Lower leg skin (tissue), 4 donors: ENCODE measurements around the gene USP49. TPM values are rescaled to one million over a fixed set of nuclear protein-coding genes. Genes with fewer than 3 reads are reported as not detected.

Experiments
- DNase-seq, 2 donors: peaks; one replicate each; pipeline ENCODE4 v3.0.0-alpha.2; 2019; ENCODE audit warnings: low spot score in 2 of 2
- H3K4me3 ChIP-seq: fragments of 200-600 bp; sonication (generic); 2 replicates; pipeline ENCODE4 v1.5.1; 2017; ENCODE audit warnings: mild to moderate bottlenecking, low read depth; ENCODE audit not compliant: poor library complexity, severe bottlenecking
- CTCF ChIP-seq, 3 donors: fragments of 450-650 bp; IDR thresholded peaks; one replicate each; pipeline ENCODE4 v1.5.1; 2016; ENCODE audit warnings: antibody characterized with exemption in 3 of 3, mild to moderate bottlenecking in 3 of 3, moderate library complexity in 2 of 3
- POLR2A ChIP-seq, 2 donors: fragments of 450-650 bp; IDR thresholded peaks; one replicate each; pipeline ENCODE4 v1.6.1; 2016 to 2017; ENCODE audit warnings: antibody characterized with exemption in 2 of 2, mild to moderate bottlenecking in 1 of 2, moderate library complexity in 1 of 2
- WGBS, 2 donors: methylation state at CpG; one replicate each; pipeline ENCODE4 v1.1.5; 2018; 5-methylcytosine and 5-hydroxymethylcytosine counted together
- intact Hi-C: fragments of 100-400 bp; cut with DNase I; formaldehyde crosslinking; loops from one replicate; pipeline ENCODE4 v1.15.0; 2023; ENCODE audit warnings: low total_unique reads
- total RNA-seq, 4 donors: library from RNA; depleted of rRNA; stranded (reverse); fragments of >200 nt; gene quantifications; one replicate each; pipeline ENCODE4 v1.1.0, GENCODE V29; 2016

USP49 gene
- total RNA-seq, 4 donors from 2014 or later: 2.3 to 7.3 (median 3.7) TPM

DNA sequence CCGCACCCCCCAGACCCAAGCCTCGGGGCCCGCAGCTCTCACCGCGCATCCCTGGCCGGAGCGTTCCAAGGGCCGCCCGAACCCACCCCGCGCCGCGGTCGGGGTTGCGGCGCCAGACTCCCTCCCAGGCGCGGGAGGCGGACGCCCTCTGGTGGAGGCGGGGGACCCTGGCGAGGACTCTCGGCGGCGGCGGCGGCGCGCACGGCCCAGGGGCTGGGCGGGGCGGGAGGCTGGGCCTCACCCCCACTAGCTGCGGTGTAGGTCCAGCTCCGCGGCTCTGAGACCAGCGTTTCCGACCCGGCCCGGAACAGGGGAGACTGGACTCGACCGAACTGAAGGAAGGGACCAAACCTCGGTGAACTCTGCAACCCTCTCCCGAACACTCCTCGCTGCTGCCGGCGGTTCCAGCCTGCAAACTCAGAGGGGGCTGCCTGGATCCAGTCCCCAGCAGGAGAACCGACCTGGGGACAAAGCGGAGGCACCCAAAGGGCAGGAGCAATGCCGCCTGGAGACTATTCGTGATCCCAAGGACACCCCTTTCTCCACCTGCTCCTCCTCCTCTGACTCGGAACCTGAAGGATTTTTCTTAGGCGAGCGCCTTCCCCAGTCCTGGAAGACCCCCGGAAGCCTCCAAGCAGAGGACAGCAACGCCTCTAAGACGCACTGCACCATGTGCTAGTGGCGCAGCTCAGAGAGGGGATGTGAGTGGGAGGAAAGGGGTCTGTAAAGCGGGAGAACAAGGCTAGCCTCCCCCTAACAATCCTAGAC is 108.5 kb downstream of the USP49 start:
- no peak for TF ChIP-seq CTCF (IDR thresholded peaks at IDR 0.05)
- no peak for TF ChIP-seq POLR2A (IDR thresholded peaks at IDR 0.05)
- peak overlapping the region; percentile 73 for H3K4me3 ChIP-seq
- intact Hi-C loops: loop anchor here (10.0 kb wide), 1 partner anchor 138 kb away; the partner anchor contains the start of genes BYSL and MED20
- 0 to 1% methylated on average over 16 to 54 of the region's 58 CpGs for WGBS, 2 donors
- peak; percentile 68 to 97 for DNase-seq

- WGBS, 2 donors: 8 to 14% methylated on average over 25 to 27 of the region's 29 CpGs
- intact Hi-C loops: loop anchor here (10.0 kb wide), 1 partner anchor 139 kb away; the partner anchor contains the start of genes BYSL and MED20
- H3K4me3 ChIP-seq: no peak overlapping the region
- no peak for DNase-seq
- TF ChIP-seq POLR2A (IDR thresholded peaks at IDR 0.05) (no peak), CTCF (IDR thresholded peaks at IDR 0.05) (no peak)
These were observed 109.3 kb downstream of the USP49 start for GRCh38 chr6:41785689-41786450.

GRCh38 chr6:41785254-41785653 is 109.9 kb downstream of the USP49 start:
- no peak overlapping the region for H3K4me3 ChIP-seq
- 73 to 83% methylated on average over 11 of the region's 11 CpGs for WGBS, 2 donors
- intact Hi-C loops: loop anchor here (10.0 kb wide), 1 partner anchor 140 kb away; the partner anchor contains the start of genes BYSL and MED20
- DNase-seq: no peak
- TF ChIP-seq CTCF (IDR thresholded peaks at IDR 0.05) (no peak), POLR2A (IDR thresholded peaks at IDR 0.05) (no peak)

- WGBS, 2 donors: 63 to 64% methylated on average over 5 of the region's 5 CpGs
- no peak for DNase-seq
- intact Hi-C loops: loop anchor here (5.0 to 10.0 kb wide), 2 partner anchors 140 to 258 kb away; partner anchors contain the start of genes BYSL and MED20
- TF ChIP-seq POLR2A (IDR thresholded peaks at IDR 0.05): no peak
- TF ChIP-seq CTCF (IDR thresholded peaks at IDR 0.05): no peak
- H3K4me3 ChIP-seq: no peak overlapping the region
These were observed 110.5 kb downstream of the USP49 start for GRCh38 chr6:41784581-41785171.

- 80 to 85% methylated on average over 6 of the region's 6 CpGs for WGBS, 2 donors
These were observed 111.9 kb downstream of the USP49 start for GRCh38 chr6:41783106-41783780.

More at GRCh38 chr6:41783106-41783780, 111.9 kb downstream of the USP49 start:
- no peak overlapping the region for H3K4me3 ChIP-seq
- intact Hi-C loops: loop anchor here (5.0 to 10.0 kb wide), 2 partner anchors 142 to 259 kb away; partner anchors contain the start of genes BYSL and MED20
- no peak for DNase-seq
- TF ChIP-seq POLR2A (IDR thresholded peaks at IDR 0.05): no peak
- no peak for TF ChIP-seq CTCF (IDR thresholded peaks at IDR 0.05)
